ENCODE results near the gene BUD23. TPM values are rescaled to one million over a fixed set of nuclear protein-coding genes. Genes with fewer than 3 reads are reported as not detected.
"Not testable (repeated sequence)": the region's sequence is repeated elsewhere in the genome, so short reads cannot be mapped to it uniquely, and the experiment has no call there.

The BUD23 gene
- total RNA-seq, 1 donor from 2014 or later = 74.8 TPM

DNA sequence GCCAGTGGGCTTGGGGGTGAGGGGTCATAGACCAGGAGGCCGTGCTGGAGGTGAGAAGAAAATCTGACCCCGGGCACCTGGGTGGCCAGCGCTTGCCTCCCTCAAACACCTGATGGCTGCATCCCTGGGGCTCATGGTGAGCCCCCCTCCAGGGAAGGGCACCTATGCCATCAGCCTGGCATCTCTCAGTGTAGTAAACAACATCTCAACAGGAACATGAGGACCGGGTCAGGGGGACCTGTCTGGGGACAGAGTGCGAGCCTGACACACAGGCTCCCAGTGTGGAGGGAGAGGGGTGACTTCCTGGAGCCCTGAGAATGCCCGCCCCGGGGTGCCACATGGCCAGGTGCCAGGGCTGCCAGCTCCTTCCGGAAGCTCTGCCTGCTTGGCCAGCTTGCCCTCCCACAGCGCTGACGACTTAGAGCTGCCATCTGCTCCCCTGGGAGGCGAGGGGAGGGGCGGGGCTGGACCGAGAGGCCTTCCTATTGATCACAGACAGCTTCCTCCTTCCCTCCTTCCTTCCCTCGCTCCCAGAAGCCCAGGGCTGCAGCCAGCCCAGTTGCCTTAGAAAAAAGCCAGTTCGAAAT is 23.7 kb downstream of the BUD23 start:
- no peaks in the 10 kb centered on the region for H3K9me3 Mint-ChIP-seq
- no peak overlapping the region for H3K27ac Mint-ChIP-seq
- ATAC-seq (ENCODE audit: low read depth) = peak; percentile 76
- ChIA-PET CTCF (interaction anchor here (1.1 kb wide), 1 partner anchor 9 kb away, joined by 3 read pairs; no protein-coding TSS in a partner anchor), POLR2A (interaction anchor here (0.7 kb wide), 1 partner anchor 32 kb away, joined by 3 read pairs; no protein-coding TSS in a partner anchor)
- DNase-seq = peak; percentile 56
- H3K4me3 Mint-ChIP-seq = peak overlapping the region; percentile 44
- TF ChIP-seq, protein P1, sequence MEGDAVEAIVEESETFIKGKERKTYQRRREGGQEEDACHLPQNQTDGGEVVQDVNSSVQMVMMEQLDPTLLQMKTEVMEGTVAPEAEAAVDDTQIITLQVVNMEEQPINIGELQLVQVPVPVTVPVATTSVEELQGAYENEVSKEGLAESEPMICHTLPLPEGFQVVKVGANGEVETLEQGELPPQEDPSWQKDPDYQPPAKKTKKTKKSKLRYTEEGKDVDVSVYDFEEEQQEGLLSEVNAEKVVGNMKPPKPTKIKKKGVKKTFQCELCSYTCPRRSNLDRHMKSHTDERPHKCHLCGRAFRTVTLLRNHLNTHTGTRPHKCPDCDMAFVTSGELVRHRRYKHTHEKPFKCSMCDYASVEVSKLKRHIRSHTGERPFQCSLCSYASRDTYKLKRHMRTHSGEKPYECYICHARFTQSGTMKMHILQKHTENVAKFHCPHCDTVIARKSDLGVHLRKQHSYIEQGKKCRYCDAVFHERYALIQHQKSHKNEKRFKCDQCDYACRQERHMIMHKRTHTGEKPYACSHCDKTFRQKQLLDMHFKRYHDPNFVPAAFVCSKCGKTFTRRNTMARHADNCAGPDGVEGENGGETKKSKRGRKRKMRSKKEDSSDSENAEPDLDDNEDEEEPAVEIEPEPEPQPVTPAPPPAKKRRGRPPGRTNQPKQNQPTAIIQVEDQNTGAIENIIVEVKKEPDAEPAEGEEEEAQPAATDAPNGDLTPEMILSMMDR (IDR thresholded peaks at IDR 0.05) = no peak
- H3K36me3 Mint-ChIP-seq (ENCODE audit: low read depth) = no peaks in the 10 kb centered on the region
- peaks cover 9% of the 10 kb centered on the region for H3K27me3 Mint-ChIP-seq
- peaks cover 16% of the 10 kb centered on the region for H3K4me1 Mint-ChIP-seq
- intact Hi-C loops (cut with micrococcal nuclease) = loop anchor here (1.0 kb wide), 1 partner anchor 11 kb away; no protein-coding TSS in a partner anchor

DNA sequence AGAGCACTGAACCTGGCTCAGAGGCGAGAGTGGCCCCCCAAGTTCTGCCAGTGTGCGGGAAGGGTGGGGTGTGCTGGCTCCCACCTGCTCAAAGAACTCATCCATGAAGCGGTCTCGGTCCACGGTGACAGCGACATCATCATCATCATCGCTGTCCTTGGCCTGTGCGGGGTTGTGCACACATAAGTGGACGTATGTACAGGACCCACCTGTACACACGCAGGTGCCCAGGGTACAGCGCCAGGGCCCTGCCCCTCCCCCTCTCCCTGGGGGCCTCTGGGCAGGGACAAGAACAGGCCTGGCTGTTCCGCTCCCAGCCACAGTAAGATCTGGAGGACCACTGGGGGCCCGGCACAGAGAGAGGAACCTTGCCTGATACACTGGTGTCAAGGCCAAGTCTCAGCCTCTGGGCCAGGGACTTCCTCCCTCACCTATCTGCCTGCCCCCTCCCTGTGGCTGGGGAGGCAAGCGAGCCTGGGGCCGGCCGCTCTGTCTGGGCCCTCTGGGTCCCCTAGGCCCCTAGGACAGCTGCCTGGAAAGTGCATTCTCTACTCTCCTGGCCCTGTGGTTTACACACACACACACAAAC is 25.7 kb downstream of the BUD23 start:
- DNase-seq (no peak), ATAC-seq (ENCODE audit: low read depth) (no peak)
- peaks cover 12% of the 10 kb centered on the region for H3K4me1 Mint-ChIP-seq
- TF ChIP-seq, protein P1 (IDR thresholded peaks at IDR 0.05) = no peak
- no peaks in the 10 kb centered on the region for H3K9me3 Mint-ChIP-seq
- CTCF ChIA-PET = no interaction called here
- H3K27me3 Mint-ChIP-seq = peaks cover 14% of the 10 kb centered on the region
- POLR2A ChIA-PET = no interaction called here
- H3K4me3 Mint-ChIP-seq = no peak overlapping the region
- no peaks in the 10 kb centered on the region for H3K36me3 Mint-ChIP-seq (ENCODE audit: low read depth)
- H3K27ac Mint-ChIP-seq = no peak overlapping the region
- intact Hi-C loops (cut with micrococcal nuclease) = no loop called here

DNA sequence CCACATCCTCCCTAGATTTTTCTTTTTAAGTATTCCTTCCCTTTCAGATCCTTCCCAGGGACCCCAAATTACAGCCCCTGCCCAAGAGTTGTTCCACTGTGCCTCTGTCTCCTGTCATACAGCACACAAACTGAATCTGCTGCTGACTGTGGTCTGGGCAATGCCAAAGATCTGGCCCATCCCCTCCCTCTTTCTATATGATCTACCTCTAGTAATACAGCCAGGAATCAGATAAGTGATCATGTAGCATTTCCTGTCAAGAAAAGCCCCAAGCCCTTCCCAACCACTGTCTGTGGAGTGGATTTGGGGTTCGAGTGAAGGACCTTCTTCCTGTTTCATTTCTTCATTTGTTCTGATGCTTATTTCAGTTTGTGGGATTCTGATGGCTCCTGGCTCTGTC is 29.4 kb downstream of the BUD23 start:
- TF ChIP-seq, protein P1 (IDR thresholded peaks at IDR 0.05) = no peak
- ChIA-PET CTCF (interaction anchor here (0.7 kb wide), 1 partner anchor 106 kb away, joined by 3 read pairs; no protein-coding TSS in a partner anchor), POLR2A (no interaction called here)
- Mint-ChIP-seq H3K27me3 (peaks cover 32% of the 10 kb centered on the region), H3K4me3 (no peak overlapping the region), H3K9me3 (no peaks in the 10 kb centered on the region), H3K36me3 (ENCODE audit: low read depth) (no peaks in the 10 kb centered on the region), H3K27ac (no peak overlapping the region), H3K4me1 (peaks cover 5% of the 10 kb centered on the region)
- DNase-seq (no peak), ATAC-seq (ENCODE audit: low read depth) (no peak)
- intact Hi-C loops (cut with micrococcal nuclease) = no loop called here

DNA sequence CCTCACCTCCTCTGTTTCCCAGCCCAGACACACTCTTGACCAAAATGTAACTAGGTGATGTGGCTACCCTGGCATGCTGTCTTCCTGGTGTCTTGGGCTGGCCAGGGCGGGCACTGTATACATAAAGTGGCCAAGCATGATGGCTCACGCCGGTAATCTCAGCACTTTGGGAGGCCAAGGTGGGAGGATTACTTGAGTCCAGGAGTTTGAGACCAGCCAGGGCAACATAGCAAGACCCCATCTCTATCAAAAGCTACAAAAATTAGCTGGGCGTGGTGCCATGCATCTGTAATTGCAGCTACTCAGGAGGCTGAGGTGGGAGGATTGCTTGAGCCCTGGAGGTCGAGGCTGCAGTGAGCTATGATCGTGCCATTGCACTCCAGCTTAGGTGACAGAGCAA is 29.9 kb downstream of the BUD23 start:
- Mint-ChIP-seq H3K27me3 (peaks cover 35% of the 10 kb centered on the region), H3K4me1 (peaks cover 10% of the 10 kb centered on the region)
- H3K36me3 Mint-ChIP-seq (ENCODE audit: low read depth); POLR2A ChIA-PET; H3K9me3 Mint-ChIP-seq; H3K27ac Mint-ChIP-seq; H3K4me3 Mint-ChIP-seq; DNase-seq; intact Hi-C loops (cut with micrococcal nuclease); ATAC-seq (ENCODE audit: low read depth): not testable (repeated sequence)
- CTCF ChIA-PET = interaction anchor here (0.7 kb wide), 1 partner anchor 106 kb away, joined by 3 read pairs; no protein-coding TSS in a partner anchor

DNA sequence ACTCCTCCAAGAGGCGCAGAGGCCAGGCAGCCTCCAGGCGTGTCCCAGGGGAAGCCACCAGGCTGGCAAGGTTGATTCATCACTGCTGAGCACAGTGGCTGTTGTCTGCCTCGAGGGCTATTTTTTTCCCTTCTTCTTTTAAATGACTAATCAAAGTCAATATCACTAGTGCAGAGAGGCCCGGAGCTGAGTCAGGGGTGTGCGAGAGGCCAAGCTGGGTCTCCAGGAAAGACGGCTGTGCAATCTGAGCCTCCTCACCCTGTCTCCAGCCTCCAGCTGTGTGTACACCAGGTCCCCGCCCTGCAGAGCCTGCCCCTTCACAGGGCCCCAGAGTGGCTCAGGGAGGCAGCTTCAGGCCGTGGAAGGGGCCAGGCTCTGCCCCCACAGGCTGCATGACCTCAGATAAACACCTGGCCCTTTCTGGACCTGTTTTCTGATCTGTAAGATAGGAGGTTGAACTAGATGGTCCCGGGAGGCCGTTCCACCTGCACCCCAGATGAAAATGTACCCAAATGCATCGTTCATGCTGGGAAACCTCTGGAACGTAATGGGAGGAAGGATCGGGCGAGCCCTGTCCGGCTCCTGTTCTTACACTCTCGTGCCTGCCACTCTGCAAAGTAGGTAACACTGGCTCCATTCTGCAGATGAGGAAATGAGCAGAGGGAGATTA is 32.4 kb downstream of the BUD23 start:
- POLR2A ChIA-PET = no interaction called here
- H3K27me3 Mint-ChIP-seq = peaks cover 40% of the 10 kb centered on the region
- peaks cover 21% of the 10 kb centered on the region for H3K4me1 Mint-ChIP-seq
- intact Hi-C loops (cut with micrococcal nuclease) = no loop called here
- no peaks in the 10 kb centered on the region for H3K9me3 Mint-ChIP-seq
- no peaks in the 10 kb centered on the region for H3K36me3 Mint-ChIP-seq (ENCODE audit: low read depth)
- no peak overlapping the region for H3K4me3 Mint-ChIP-seq
- H3K27ac Mint-ChIP-seq = no peak overlapping the region
- TF ChIP-seq, protein P1 (IDR thresholded peaks at IDR 0.05) = no peak
- DNase-seq (no peak), ATAC-seq (ENCODE audit: low read depth) (peak; percentile 25)
- CTCF ChIA-PET = no interaction called here

Data from activated B cell treated with CpG ODN at 0.5 μM for 24 hours (primary cell).